Aorta (tissue), 4 donors: ENCODE data around the gene NRSN1. TPM values are rescaled to one million over a fixed set of nuclear protein-coding genes. Genes with fewer than 3 reads are reported as not detected.

ENCODE experiments used
- polyA plus RNA-seq, 2 donors: library from polyadenylated mRNA; stranded (reverse); fragments of 200-250 nt; gene quantifications; one replicate each; pipeline ENCODE4 v1.2.3, GENCODE V29; 2013
- total RNA-seq, 2 donors: library from RNA; stranded (reverse); fragmentation: NEBNext Ultra II Directional; extraction: Animal tissue kit (Norgen Biotek cat#: 25700); gene quantifications; one replicate each; pipeline ENCODE4 v1.2.1, GENCODE V29; 2021
- donor health status: healthy with polysubstance abuse.
- donor health status: Bipolar disorder and iron deficiency.
- donor health status: DM: no; HTN: no; CAD: no.
- donor health status: DM: yes; HTN: yes; CAD: no.

Gene NRSN1
- total and polyA plus RNA-seq, 4 donors = not detected

Other genes with a start within 250 kb of the NRSN1 start
- not detected for gene DCDC2, start 231.8 kb downstream of the NRSN1 start, total RNA-seq
- gene DCDC2, start 231.8 kb downstream of the NRSN1 start, polyA plus RNA-seq = under 1 TPM in 1 of 2 donors, not detected in 1; 0.13 TPM